OCI-LY3 (cell line): ENCODE data around the gene BPIFB4.

ENCODE experiments used
- EZH2phosphoT487 ChIP-seq: fragments of 200-600 bp; shearing (Covaris generic); IDR thresholded peaks from 2 replicates; pipeline ENCODE4 v1.6.1; 2018; ENCODE audit warnings: antibody characterized with exemption, mixed run types, low read depth
- TF ChIP-seq, protein P1 (sequence below): fragments of 200-600, 300-600 bp; sonication (generic); IDR thresholded peaks from 2 replicates; pipeline ENCODE4 v1.5.1; 2014; ENCODE audit warnings: antibody characterized with exemption, low read length, low read depth

- no peak for TF ChIP-seq EZH2phosphoT487
- TF ChIP-seq, protein P1, sequence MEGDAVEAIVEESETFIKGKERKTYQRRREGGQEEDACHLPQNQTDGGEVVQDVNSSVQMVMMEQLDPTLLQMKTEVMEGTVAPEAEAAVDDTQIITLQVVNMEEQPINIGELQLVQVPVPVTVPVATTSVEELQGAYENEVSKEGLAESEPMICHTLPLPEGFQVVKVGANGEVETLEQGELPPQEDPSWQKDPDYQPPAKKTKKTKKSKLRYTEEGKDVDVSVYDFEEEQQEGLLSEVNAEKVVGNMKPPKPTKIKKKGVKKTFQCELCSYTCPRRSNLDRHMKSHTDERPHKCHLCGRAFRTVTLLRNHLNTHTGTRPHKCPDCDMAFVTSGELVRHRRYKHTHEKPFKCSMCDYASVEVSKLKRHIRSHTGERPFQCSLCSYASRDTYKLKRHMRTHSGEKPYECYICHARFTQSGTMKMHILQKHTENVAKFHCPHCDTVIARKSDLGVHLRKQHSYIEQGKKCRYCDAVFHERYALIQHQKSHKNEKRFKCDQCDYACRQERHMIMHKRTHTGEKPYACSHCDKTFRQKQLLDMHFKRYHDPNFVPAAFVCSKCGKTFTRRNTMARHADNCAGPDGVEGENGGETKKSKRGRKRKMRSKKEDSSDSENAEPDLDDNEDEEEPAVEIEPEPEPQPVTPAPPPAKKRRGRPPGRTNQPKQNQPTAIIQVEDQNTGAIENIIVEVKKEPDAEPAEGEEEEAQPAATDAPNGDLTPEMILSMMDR = no peak
Observed at GRCh38 chr20:33104336-33104735, 24.9 kb downstream of the BPIFB4 start.
